Amniotic stem cell (primary cell): Measurements from ENCODE around the gene BCAN.

ENCODE experiments used
- DNase-seq: peaks from one replicate; lab custom pipeline; 2025; lab: John Stamatoyannopoulos, UW

The BCAN gene

GRCh38 chr1:156644640-156645039 is 2.7 kb downstream of the BCAN start:
- DNase-seq = no peak

GRCh38 chr1:156645056-156645455 is 3.1 kb downstream of the BCAN start:
- no peak for DNase-seq

GRCh38 chr1:156645666-156646065 is 3.7 kb downstream of the BCAN start:
- DNase-seq = no peak

GRCh38 chr1:156646738-156647211 is 4.9 kb downstream of the BCAN start:
- no peak for DNase-seq

GRCh38 chr1:156647351-156647750 is 5.4 kb downstream of the BCAN start:
- no peak for DNase-seq

- no peak for DNase-seq
Observed at GRCh38 chr1:156648496-156648895, 6.6 kb downstream of the BCAN start.

- no peak for DNase-seq
Observed at GRCh38 chr1:156648951-156649350, 7.0 kb downstream of the BCAN start.

GRCh38 chr1:156652131-156652991 is 10.4 kb downstream of the BCAN start:
- no peak for DNase-seq

- DNase-seq = no peak
Observed at GRCh38 chr1:156652992-156653355, 11.1 kb downstream of the BCAN start.

- DNase-seq = no peak
Observed at GRCh38 chr1:156654700-156655099, 12.8 kb downstream of the BCAN start.

- no peak for DNase-seq
Observed at GRCh38 chr1:156655151-156655903, 13.4 kb downstream of the BCAN start.

GRCh38 chr1:156655904-156656516 is 14.1 kb downstream of the BCAN start:
- no peak for DNase-seq

- no peak for DNase-seq
Observed at GRCh38 chr1:156656806-156657740, 15.2 kb downstream of the BCAN start.

GRCh38 chr1:156657741-156658319 is 15.9 kb downstream of the BCAN start:
- no peak for DNase-seq

GRCh38 chr1:156658496-156658895 is 16.6 kb downstream of the BCAN start:
- DNase-seq = no peak

- DNase-seq = no peak
Observed at GRCh38 chr1:156658945-156659574, 17.1 kb downstream of the BCAN start.

GRCh38 chr1:156659661-156659987 is 17.7 kb downstream of the BCAN start:
- DNase-seq = no peak

- peak; percentile 97 for DNase-seq
Observed at GRCh38 chr1:156659988-156660751, 18.3 kb downstream of the BCAN start.

- no peak for DNase-seq
Observed at GRCh38 chr1:156660752-156661112, 18.8 kb downstream of the BCAN start.
